C4-2B (cell line): ENCODE results near the gene CD6.

ENCODE experiments used
- CTCF ChIP-seq: fragments of 450-650 bp; conservative IDR thresholded peaks from 2 replicates; pipeline ENCODE4 v1.5.1; 2017; ENCODE audit warnings: mild to moderate bottlenecking
- ZFX ChIP-seq: fragments of 450-650 bp; IDR thresholded peaks from 2 replicates; pipeline ENCODE4 v1.6.1; 2017

- TF ChIP-seq CTCF = no peak
- no peak for TF ChIP-seq ZFX
Measured at GRCh38 chr11:61055776-61056175, 84.3 kb downstream of the CD6 start.
